GM06990 (cell line): Measurements from ENCODE around the gene PRKCE.

Experiments
- DNase-seq: peaks from one replicate; pipeline ENCODE4 v3.0.0-alpha.2; 2011; ENCODE audit not compliant: insufficient read length; ENCODE audit errors: extremely low read depth
- H3K27me3 ChIP-seq: replicated peaks from 2 replicates; pipeline ENCODE4 v1.6.0; 2011; ENCODE audit warnings: low read length; ENCODE audit not compliant: control insufficient read depth, insufficient read depth
- H3K36me3 ChIP-seq: 2 replicates; pipeline ENCODE4 v1.5.1; 2011; ENCODE audit warnings: low read length; ENCODE audit not compliant: control insufficient read depth, insufficient read depth
- H3K4me3 ChIP-seq: replicated peaks from 2 replicates; pipeline ENCODE4 v1.5.1; 2011; ENCODE audit warnings: low read depth, mild to moderate bottlenecking, control low read depth, low read length
- TF ChIP-seq, protein P1 (sequence below): IDR thresholded peaks from 2 replicates; pipeline ENCODE4 v1.5.1; 2011; ENCODE audit warnings: low read length, control low read depth, mild to moderate bottlenecking, inconsistent platforms; ENCODE audit not compliant: insufficient read depth, poor library complexity, severe bottlenecking

Gene PRKCE

DNA sequence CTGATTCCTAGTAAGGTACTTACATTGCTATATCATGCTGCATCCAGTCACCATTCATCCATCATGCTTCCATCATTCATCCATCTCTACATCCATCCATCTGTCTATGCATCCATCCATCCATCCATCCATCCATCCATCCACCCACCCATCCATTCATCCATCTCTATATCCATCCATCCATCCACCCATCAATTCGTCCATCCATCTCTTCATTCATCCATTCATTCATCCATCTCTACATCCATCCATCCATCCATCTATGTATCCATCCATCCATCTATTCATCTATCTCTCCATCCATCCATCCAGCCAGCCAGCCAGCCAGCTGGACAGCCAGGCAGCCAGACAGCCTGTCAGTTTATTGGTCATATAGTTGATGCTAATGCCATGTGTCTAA, 20.7 kb downstream of the PRKCE start:
- no peaks in the 10 kb centered on the region for H3K36me3 ChIP-seq
- H3K4me3 ChIP-seq: no peak overlapping the region
- TF ChIP-seq, protein P1, sequence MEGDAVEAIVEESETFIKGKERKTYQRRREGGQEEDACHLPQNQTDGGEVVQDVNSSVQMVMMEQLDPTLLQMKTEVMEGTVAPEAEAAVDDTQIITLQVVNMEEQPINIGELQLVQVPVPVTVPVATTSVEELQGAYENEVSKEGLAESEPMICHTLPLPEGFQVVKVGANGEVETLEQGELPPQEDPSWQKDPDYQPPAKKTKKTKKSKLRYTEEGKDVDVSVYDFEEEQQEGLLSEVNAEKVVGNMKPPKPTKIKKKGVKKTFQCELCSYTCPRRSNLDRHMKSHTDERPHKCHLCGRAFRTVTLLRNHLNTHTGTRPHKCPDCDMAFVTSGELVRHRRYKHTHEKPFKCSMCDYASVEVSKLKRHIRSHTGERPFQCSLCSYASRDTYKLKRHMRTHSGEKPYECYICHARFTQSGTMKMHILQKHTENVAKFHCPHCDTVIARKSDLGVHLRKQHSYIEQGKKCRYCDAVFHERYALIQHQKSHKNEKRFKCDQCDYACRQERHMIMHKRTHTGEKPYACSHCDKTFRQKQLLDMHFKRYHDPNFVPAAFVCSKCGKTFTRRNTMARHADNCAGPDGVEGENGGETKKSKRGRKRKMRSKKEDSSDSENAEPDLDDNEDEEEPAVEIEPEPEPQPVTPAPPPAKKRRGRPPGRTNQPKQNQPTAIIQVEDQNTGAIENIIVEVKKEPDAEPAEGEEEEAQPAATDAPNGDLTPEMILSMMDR: no peak
- no peaks in the 10 kb centered on the region; the same call in 1 of the 2 replicates for H3K27me3 ChIP-seq
- DNase-seq: no peak

GRCh38 chr2:45674035-45674816, 22.8 kb downstream of the PRKCE start:
- TF ChIP-seq, protein P1: no peak
- no peaks in the 10 kb centered on the region; the same call in 1 of the 2 replicates for H3K27me3 ChIP-seq
- DNase-seq: no peak

DNA sequence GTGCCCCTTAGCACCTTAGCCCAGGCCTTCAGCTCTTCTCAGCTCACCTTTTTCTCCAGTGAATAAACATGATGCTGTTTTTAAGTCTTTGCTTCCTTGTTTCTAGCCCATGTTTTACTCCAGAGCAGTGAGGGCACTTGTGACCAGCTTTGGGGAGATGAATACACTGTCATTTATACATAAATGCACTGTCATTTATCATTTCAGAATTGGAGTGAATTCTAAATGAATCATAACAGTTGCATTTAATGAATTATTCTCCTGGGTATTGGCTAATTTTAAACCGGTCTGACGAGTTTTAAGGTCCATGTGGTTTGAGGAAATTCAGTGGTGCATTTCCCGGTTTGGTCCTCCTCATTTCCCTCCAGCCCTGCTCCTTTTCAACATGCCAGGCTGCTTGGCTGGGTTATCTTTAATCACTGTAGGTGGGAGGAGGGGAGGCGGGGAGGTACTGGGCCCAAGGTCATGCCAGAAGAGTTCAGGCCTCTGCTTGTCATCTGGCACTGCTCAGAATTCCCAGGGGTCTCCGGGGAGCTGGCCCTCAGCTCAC, 23.9 kb downstream of the PRKCE start:
- no peak overlapping the region for H3K4me3 ChIP-seq
- no peaks in the 10 kb centered on the region; the same call in 1 of the 2 replicates for H3K27me3 ChIP-seq
- TF ChIP-seq, protein P1: no peak
- no peak for DNase-seq
- no peaks in the 10 kb centered on the region for H3K36me3 ChIP-seq

More at GRCh38 chr2:45674035-45674816, 22.8 kb downstream of the PRKCE start:
- Histone ChIP-seq H3K4me3 (no peak overlapping the region), H3K36me3 (no peaks in the 10 kb centered on the region)

- Histone ChIP-seq H3K36me3 (no peaks in the 10 kb centered on the region), H3K4me3 (no peak overlapping the region), H3K27me3 (no peaks in the 10 kb centered on the region; the same call in 1 of the 2 replicates)
- TF ChIP-seq, protein P1: no peak
- DNase-seq: no peak
Observed at GRCh38 chr2:45676088-45676487, 24.6 kb downstream of the PRKCE start.

DNA sequence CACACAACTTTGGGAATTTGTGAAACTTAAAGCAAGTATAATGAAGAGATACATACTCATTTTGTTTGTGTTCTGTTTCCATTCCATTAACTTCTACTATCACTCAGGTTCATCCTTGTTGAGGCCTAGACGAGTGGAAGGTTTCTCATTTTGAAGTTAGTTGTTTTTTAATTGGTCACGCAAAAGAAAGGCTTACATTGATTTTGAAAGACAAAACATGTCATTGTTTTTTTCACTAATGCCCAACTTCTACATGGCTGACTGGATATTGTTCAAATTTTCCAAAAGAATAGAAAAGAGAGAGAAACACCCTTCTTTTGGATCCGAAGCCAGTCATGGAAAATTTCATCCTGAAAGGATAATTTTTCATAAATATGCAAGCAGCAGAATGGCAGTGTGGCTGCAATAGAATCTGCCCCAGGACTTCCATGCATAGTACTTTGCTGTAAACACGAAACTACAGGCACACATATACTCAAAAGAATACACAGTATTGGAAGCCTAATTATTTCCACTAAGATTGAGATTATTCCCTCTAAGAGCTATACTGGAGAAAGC, 27.4 kb downstream of the PRKCE start:
- TF ChIP-seq, protein P1: no peak
- Histone ChIP-seq H3K27me3 (no peaks in the 10 kb centered on the region; the same call in 1 of the 2 replicates), H3K4me3 (no peak overlapping the region), H3K36me3 (no peaks in the 10 kb centered on the region)
- no peak for DNase-seq
